ENCODE measurements around the gene TAS2R50. TPM values are rescaled to one million over a fixed set of nuclear protein-coding genes. Genes with fewer than 3 reads are reported as not detected.

Gene TAS2R50
- total RNA-seq, 2 experiments from 2014 or later, result 0.63 TPM; not detected in 1

GRCh38 chr12:10968765-10969456 is 17.8 kb downstream of the TAS2R50 start:
- intact Hi-C loops (cut with micrococcal nuclease), result no loop called here
- ChIA-PET POLR2A (no interaction called here), CTCF (interaction anchor here (0.8 to 2.2 kb wide), 4 partner anchors 27 to 885 kb away, joined by 3 to 5 read pairs (median 3); partner anchors contain the start of gene PRH2)
- Mint-ChIP-seq H3K4me1 (ENCODE audit: low read depth) (no peaks in the 10 kb centered on the region), H3K27me3 (no peaks in the 10 kb centered on the region), H3K36me3 (ENCODE audit: low read depth) (peaks cover 7% of the 10 kb centered on the region), H3K27ac (no peak overlapping the region), H3K9me3 (no peaks in the 10 kb centered on the region), H3K4me3 (no peak overlapping the region)
- no peak for TF ChIP-seq CTCF (IDR thresholded peaks at IDR 0.05)
- no peak for DNase-seq
- ATAC-seq, result no peak

GRCh38 chr12:10967409-10967808 is 19.3 kb downstream of the TAS2R50 start:
- H3K4me3 Mint-ChIP-seq, result no peak overlapping the region
- DNase-seq, result no peak
- H3K36me3 Mint-ChIP-seq (ENCODE audit: low read depth), result peaks cover 3% of the 10 kb centered on the region
- ChIA-PET POLR2A (no interaction called here), CTCF (interaction anchor here (2.2 kb wide), 1 partner anchor 232 kb away, joined by 5 read pairs; no protein-coding TSS in a partner anchor)
- H3K4me1 Mint-ChIP-seq (ENCODE audit: low read depth), result peaks cover under 1% of the 10 kb centered on the region
- no peaks in the 10 kb centered on the region for H3K27me3 Mint-ChIP-seq
- TF ChIP-seq CTCF (IDR thresholded peaks at IDR 0.05), result no peak
- H3K27ac Mint-ChIP-seq, result no peak overlapping the region
- H3K9me3 Mint-ChIP-seq, result no peaks in the 10 kb centered on the region
- ATAC-seq, result no peak
- intact Hi-C loops (cut with micrococcal nuclease), result no loop called here

GRCh38 chr12:10966314-10966713 is 20.4 kb downstream of the TAS2R50 start:
- H3K36me3 Mint-ChIP-seq (ENCODE audit: low read depth), result peaks cover 5% of the 10 kb centered on the region
- intact Hi-C loops (cut with micrococcal nuclease), result no loop called here
- TF ChIP-seq CTCF (IDR thresholded peaks at IDR 0.05), result no peak
- H3K27me3 Mint-ChIP-seq, result no peaks in the 10 kb centered on the region
- no peak for ATAC-seq
- POLR2A ChIA-PET, result no interaction called here
- no peak overlapping the region for H3K4me3 Mint-ChIP-seq
- CTCF ChIA-PET, result no interaction called here
- no peak for DNase-seq
- no peaks in the 10 kb centered on the region for H3K9me3 Mint-ChIP-seq
- H3K27ac Mint-ChIP-seq, result no peak overlapping the region
- H3K4me1 Mint-ChIP-seq (ENCODE audit: low read depth), result peaks cover 7% of the 10 kb centered on the region

GRCh38 chr12:10965476-10965875 is 21.2 kb downstream of the TAS2R50 start:
- intact Hi-C loops (cut with micrococcal nuclease), result no loop called here
- no peak for ATAC-seq
- no peaks in the 10 kb centered on the region for H3K9me3 Mint-ChIP-seq
- CTCF ChIA-PET, result no interaction called here
- TF ChIP-seq CTCF (IDR thresholded peaks at IDR 0.05), result no peak
- no peak overlapping the region for H3K4me3 Mint-ChIP-seq
- H3K27ac Mint-ChIP-seq, result no peak overlapping the region
- POLR2A ChIA-PET, result no interaction called here
- H3K36me3 Mint-ChIP-seq (ENCODE audit: low read depth), result peaks cover 5% of the 10 kb centered on the region
- H3K4me1 Mint-ChIP-seq (ENCODE audit: low read depth), result peaks cover 15% of the 10 kb centered on the region
- no peak for DNase-seq
- no peaks in the 10 kb centered on the region for H3K27me3 Mint-ChIP-seq

GRCh38 chr12:10960211-10960610 is 26.5 kb downstream of the TAS2R50 start:
- no peak overlapping the region for H3K4me3 Mint-ChIP-seq
- no peak for TF ChIP-seq CTCF (IDR thresholded peaks at IDR 0.05)
- H3K9me3 Mint-ChIP-seq, result peaks cover 8% of the 10 kb centered on the region
- H3K4me1 Mint-ChIP-seq (ENCODE audit: low read depth), result peaks cover 33% of the 10 kb centered on the region
- ChIA-PET CTCF (no interaction called here), POLR2A (interaction anchor here (1.0 kb wide), 1 partner anchor 13 kb away, joined by 3 read pairs; no protein-coding TSS in a partner anchor)
- intact Hi-C loops (cut with micrococcal nuclease), result no loop called here
- no peak for ATAC-seq
- DNase-seq, result no peak
- H3K27ac Mint-ChIP-seq, result no peak overlapping the region
- H3K36me3 Mint-ChIP-seq (ENCODE audit: low read depth), result peaks cover 17% of the 10 kb centered on the region
- H3K27me3 Mint-ChIP-seq, result no peaks in the 10 kb centered on the region
